HG03039 (cell line): Measurements from ENCODE around the gene NRXN3.

Source experiments
- ATAC-seq: cut with Tn5 transposase; IDR thresholded peaks from one replicate; pipeline ENCODE4 v1.9.1; 2021; ENCODE audit warnings: mild to moderate bottlenecking, moderate library complexity; ENCODE audit not compliant: unreplicated experiment

Gene NRXN3

DNA sequence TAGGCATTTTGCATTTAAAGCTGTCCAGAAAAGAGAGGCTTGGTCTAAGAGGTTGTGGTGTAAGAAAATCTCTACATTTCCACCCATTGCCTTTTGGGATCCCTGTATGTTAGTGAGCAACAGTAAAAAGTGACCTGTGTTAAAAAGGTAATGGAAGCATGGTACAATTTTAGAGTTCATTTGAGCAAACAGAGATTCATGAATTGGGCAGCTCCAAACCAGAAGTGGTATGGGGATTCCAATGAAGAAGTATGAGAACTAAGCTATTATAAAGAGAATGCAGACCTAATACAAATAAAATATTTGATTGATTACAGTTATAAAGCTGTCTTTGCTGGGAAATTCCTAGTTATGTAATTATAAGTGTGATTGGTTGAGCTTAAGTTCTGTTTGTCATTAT, 1134.1 kb downstream of the NRXN3 start:
- no peak for ATAC-seq

DNA sequence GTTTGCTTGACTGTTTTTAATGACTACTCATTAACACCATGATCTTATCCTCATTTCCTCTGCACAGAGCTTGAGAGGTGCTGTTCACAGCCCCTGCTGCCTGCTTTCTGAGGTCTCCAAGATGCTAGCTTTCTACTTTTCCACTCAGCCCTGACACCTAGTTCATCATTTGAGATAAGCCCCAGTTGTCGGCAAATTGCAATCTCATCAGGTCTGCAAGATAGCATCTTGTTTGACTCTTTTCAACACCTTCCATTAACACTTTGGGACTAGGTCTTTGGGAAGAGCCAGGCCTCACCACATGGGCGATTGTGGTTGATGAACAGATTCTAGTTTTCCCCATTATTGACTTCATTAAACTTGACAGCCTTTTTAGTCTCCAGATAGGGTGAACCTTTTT, 1136.4 kb downstream of the NRXN3 start:
- no peak for ATAC-seq

DNA sequence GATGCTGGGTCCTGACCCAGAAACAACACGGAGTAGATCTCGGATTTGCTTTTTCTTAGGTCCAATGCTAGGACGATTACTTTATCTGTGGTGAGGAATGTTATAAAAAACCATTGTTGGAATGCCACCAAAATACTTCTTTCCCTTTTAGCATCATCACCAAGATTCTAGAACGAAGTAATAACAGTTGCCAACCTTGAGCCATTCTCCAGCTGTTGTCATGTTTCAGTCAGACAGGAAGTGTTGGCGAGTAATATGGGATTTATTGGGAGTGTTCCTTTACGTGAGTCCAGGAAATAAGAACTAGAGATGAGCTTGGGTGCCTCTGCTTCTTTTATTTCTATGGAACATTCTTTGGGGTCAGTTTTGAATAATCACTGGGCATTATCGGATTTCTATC, 1148.2 kb downstream of the NRXN3 start:
- ATAC-seq = no peak

DNA sequence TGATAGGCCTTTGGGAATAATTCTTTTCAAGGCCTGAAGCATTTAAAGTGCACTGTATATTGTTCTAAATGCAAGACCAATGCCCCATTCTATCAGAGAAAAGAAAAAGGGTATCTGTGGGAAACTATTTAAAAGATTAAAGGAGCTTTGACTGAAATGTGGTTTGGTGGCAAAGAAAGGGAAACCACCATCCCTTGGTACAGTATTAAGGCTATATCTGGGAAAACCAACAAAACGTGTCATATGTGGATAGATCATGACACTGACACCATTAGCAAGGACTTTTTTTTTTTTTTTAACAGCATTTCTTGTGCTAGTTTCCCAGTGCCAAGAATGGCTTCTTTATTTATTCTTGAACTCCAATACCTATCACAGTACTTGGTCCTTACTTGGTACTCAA, 1150.4 kb downstream of the NRXN3 start:
- ATAC-seq = no peak

DNA sequence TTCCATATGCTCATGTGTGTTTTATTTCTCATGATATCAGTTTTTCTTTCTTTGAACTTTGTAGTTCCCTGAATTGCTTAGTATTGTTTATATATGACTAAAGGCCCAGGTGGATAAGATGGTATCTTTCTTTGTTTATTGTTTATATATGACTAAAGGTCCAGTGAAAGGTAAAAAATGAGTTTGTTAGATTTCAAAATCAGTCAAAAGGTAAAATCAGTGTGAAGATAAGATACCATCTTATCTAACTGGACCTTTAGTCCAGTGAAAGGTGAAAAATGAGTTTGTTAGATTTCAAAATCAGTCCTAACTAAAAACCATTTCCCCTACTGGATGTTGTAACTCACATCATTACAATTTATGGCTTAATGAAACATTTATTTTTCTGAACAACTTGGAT, 1150.9 kb downstream of the NRXN3 start:
- ATAC-seq = no peak

DNA sequence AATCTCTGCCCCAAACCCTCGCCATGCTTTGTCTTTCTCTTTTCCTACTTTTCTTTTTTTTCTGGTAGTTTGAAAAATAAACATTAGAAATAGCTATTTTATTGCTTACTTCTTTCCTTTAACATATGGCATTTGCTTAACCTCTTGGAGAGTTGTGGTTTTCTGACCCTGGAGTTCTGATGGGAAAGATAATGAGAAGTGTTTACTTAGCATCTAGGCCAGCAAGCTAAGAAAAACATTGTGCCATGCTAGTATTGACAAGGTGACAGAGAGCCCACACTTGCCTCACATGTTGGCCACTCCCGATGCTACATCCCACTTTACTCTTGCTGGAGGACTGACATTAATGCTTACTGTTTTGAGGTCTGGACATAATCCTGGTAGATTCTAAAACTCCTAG, 1154.9 kb downstream of the NRXN3 start:
- ATAC-seq = no peak

DNA sequence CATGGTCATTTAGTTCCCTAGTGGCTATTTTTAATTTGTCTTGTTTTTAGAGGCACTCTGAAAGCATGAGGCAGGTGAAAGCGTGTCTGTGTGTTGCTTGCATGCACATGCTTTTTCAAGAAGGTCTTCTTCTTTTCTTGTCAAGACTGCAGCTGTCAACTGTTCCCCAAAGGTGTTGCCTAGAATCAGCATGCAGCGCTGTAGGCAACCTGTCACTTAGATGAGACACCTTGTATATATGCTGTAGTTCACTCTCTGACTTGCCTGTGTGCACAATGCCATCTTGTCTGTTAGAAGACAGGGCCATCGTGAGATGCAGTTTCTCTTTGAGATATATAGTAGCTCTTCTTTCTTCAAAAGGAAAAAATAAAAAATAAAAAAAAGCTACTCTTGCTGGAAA, 1155.4 kb downstream of the NRXN3 start:
- no peak for ATAC-seq

DNA sequence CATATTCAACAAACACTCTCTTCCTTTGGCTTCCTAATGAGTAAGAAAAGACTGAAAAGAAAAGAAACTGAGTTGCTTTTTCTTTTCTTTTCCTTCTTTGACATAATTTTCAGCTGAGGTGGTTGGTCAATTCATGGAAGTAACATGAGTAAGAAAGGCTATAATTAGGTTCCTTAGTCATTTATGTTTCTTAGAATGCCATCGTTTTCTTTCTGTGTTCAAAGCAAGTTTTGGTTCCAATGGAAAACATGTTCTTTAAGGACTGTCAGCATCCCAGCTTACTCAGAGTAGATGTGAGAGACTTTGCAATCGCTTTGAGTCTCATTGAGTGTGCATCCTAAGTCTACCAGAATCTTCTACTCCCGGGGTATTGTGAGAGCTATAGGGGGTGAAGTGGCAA, 1158.7 kb downstream of the NRXN3 start:
- ATAC-seq = no peak

DNA sequence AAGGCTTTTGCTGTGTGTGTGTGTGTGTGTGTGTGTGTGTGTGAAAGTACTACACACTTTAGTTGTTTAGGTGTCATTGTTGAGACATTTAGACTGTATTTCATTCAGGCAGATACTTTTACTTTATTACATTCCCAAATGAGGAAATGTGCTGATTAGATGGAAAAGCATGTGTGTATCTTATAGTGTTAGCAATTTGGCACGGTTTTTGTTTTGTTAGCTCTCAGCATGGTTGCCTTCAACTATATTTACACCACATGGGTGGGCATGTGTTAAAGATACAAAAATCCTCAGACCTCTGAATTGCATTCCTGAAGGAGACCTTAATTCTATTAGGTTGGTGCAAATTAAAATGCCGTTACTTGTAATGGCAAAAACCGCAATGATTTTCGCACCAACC, 1161.7 kb downstream of the NRXN3 start:
- ATAC-seq = no peak

DNA sequence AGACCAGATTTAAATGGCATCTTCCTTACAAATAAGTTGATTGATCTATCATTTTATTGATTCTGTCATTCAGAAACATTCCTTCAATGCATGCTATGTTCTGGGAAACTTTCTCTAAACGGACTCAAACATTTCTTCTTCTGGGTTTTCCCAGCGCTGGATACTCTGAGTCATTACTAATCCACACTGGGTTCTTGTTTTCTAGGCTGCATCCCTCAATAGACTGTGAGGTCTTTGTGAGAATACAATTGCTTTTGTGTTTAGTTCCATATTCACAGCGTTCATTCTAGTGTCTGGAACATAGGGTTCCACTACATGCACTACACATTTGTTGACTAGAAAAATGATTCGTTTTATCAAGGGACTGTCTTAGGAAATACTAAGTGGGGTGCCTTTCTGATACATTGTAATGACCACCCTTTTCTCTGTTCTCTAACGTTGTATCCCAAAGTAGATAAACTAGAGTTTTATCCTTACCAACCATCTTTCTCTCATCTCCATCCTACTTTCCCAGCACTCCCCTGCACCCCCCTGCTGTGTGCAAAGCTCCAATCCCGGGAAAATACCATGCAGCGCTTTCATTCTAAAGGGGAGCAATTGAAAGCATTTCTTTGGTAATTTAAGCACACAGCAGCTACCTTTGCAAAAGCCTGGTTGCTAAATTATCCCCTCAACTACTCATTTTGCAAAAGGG, 1162.5 kb downstream of the NRXN3 start:
- no peak for ATAC-seq

DNA sequence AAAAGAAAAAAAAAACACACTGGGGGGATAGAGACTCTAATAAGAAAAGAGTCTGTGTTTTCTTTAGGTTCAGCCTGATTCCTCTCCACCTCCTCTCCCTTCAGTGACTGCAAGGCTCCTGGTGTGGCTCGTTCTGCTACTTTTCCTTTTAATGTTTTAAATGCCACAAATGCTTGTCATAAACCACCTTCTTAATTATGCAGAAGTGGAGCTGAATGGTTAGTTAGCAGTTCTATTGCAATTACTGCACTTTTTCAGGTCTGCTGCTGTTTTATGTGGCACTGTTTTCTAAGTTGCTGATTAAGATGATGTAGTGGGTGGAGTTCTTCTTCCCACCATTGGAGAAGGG, 1163.0 kb downstream of the NRXN3 start:
- ATAC-seq = no peak

DNA sequence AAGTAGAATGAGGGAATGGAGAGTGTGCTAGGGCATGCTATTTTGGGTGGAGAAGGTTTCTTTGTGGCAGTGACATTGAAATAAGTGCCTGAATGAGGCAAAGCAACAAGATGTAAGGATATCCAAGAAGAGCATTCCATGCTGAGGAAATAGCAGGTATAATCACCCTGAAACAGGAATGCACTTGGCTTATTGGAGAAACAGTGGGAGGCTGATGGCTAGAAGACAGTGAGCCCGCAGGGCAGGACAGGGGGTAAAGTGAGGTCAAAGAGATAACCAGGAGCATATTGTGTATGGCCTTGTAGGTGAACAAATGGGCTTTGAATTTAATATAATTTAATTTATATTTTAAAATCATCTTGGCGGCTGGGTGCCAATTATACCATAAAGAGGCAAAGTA, 1164.1 kb downstream of the NRXN3 start:
- ATAC-seq = no peak

DNA sequence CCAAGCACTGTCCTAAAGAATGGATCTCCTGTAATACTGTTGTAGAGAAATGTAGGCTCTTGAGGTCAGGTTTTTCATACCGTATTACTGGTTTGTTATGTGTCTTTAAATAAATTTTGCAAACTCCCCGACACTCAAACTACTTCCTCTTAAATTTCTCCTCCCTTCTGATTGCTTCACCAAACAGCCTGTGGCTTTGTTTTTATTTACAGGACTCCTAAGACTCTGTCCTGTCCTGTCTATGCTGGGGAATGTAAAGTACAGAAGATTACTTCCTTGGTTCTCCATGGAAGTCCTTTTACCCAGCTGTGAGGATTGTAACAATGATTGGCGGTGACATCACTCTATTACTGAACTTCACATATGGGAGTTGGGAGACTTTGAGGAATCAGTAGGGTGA, 1167.6 kb downstream of the NRXN3 start:
- no peak for ATAC-seq

DNA sequence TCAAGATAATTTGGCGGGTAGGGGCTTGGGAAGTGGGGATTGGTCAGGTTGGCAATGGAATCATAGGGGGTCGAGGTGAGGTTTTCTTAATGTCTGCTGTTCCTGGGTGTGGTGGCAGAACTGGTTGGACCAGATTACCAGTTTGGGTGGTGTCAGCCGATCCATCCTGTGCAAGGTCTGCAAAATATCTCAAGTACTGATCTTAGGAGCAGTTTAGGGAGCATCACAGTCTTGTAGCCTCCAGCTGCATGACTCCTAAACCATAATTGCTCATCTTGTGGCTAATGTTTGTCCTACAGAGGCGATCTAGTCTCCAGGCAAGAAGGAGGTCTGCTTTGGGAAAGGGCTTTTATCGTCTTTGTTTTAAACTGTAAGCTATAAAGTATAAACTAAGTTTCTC, 1172.8 kb downstream of the NRXN3 start:
- ATAC-seq = no peak

DNA sequence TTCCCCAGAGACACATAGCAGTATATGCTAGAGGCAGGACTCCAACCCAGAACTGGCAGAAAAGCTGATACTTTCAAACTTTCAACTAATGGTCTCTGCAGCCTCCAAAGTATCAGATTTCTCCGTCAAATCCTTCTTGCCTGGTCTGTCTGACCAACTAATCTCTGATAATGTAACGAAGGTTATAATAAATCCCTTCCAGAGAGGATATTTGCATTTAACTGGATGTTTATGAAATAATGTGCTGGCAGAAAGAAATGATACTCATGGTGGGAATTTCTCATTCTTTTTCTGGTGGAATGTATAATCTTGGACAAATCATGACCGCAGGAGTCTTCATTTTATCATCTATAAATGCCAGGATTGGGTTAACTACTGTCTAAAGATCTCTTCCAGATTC, 1180.8 kb downstream of the NRXN3 start:
- ATAC-seq = no peak

DNA sequence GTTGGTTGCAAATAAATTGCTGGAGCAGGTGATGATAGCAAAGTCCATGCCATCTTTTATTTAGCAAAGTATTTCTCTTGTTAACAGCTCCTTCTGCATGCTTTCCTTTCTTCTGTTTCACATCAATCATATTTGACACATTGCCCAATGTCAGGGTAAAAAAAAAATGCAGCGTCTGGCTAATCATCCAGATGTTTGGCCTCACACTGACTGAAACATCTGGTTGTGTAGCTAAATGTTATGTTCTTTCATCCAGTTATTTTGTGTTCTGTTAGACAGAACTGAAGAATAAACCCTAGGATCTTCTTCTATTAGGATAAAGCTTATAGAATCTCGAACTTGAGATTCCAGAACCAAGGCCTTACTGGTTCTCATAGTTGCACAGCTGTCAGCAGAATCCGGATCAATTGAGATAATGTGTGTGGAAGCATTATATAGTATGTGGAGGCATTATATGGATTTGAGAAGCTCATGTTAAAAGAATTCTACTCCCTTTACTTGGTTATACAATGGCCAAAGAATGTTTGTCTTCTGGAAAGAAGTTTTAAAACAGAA, 1182.0 kb downstream of the NRXN3 start:
- ATAC-seq = no peak

DNA sequence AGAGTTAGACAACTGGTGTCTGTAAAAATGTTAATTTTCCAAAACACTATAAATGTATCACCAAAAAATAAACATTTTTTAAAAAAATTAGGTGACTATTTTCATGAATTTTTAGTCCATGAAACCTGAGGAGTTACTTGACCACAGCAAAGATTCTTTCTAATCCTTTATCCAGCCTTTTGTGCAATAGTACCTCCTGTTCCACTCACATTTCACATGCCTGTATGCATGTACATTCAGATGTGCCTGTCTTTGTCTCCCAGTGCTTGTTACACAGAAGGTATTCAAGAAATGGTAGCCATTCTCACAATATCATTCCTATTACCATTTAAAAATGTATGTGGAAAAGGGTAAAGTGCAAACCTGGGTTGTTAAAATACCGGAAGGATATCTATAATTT, 1184.2 kb downstream of the NRXN3 start:
- no peak for ATAC-seq

DNA sequence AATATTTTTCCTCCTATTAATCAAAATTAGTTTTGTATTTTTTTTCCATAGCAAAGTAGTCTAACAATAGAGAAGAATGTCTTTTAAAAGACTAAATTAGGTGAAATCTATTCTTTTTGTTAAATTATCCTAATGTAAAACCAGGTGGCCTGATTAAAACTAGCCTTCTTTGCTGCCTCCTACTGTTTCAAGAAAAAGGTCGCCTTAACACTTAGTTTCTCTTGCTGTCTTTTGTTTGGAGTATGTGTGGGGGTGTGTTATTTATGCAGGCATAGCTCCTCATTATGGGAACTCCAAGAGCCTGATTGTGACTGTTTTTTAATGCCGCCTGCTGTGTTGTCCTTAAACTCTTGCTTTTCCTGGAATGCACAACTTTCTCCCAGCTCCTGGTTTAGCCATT, 1185.9 kb downstream of the NRXN3 start:
- no peak for ATAC-seq

DNA sequence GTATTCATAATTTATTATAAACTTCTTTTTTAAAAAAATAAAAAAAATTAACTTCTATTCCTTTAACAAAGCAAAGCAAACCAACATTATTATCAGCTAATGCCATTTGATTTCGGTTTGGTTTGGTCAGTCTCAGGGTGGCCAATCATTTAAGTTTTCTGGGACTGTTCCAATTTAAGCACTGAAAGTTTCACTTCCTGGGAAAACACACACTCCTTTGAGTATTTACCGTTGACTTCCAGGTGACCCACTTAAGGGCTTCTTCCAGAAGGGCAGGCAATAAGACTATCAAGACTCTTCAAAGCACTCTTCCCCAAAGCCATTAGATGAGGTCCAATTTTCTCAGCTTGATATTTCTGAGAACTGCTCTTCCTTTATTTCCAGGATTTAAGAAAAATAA, 1187.1 kb downstream of the NRXN3 start:
- no peak for ATAC-seq

DNA sequence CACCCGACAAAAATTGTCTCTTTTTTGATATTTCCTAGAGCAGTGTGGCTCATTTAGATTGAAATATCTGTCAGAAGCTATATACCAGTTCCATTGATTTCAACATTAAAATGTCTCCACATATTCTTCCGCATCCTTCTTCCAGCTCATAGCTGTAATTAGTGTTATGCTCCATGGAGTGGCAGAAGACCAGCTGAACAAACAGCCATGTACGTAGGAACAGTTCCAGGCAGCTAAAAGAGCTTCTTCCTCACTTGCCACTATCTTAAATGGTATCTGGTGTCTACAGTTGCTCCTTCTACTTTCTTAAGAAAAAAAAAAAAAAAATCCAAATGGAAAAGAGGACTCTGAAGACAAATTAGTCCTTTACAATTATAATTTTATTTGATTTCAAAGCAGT, 1193.1 kb downstream of the NRXN3 start:
- no peak for ATAC-seq

DNA sequence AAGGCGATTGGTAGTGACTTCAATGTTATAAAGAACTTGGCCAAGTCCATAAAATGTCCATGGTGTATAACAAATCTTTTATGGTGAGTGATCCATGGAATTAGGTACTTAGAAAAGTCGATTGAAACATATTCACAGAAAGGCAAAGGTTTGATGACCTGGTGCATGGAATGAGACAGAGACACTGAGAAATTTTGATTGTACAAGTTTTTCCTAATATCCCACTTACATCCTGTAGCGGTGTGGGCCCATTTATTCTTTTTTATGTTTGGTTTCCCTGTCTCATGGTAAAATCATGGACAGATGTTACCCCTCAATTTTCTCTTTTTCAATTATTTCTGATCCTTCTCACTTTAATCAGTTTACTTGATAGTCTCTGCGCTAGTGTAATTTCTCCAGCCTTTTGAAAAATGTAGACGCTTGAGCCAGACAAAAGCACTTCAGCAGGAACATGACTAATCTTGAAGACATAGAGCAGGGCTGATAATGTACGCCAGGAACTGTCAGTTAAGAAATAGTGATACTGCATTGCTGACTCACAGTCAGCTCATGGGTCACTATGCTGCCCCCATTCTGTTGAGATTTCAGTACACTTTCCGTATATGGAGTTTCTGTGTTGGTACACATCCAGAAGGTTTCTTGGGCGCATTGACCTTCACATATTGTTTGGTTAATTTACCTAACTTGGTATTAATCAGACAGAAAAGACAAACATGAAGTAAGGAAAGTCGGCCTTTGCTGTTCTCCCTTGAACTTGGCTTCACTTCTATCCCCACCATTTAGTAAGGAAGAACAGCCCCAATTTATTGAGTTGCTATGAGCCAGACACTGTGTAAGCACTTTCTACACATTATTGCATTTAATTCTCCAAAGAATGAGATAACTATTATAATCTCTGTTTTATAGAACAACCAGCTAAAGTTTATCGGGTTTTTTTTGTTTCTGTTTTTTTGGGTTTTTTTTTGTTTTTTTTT, 1199.5 kb downstream of the NRXN3 start:
- ATAC-seq = no peak

DNA sequence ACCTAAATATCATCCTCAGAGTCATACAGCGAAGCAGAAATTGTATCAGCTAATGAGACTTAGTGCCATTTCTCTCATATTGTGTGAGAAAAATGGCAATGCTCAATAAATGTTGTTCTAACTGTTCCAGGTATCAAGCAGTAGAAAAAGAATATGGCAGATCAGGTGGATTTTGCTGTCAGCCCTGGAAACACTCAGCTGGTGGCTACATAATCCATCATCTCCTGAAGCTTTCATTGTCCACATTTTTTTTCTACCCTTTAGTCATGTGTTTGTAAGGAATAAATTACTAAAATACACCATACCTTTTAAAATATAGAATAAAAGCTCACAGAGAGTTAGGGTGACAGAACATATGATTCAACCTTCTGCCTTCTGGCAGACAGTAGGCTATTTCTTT, 1200.8 kb downstream of the NRXN3 start:
- no peak for ATAC-seq
